Esophagus squamous epithelium (tissue), 4 donors: ENCODE measurements around the gene SEMA3F.

Experiments used
- CTCF ChIP-seq, 6 experiments: fragments of 450-650 bp in 4 of 6; fragments of 200-600 bp in 2 of 6; sonication (generic) in 2 of 6; IDR thresholded peaks; one replicate each; pipeline ENCODE4 v1.5.1; 2016 to 2019; ENCODE audit warnings: antibody characterized with exemption in 6 of 6, mild to moderate bottlenecking in 4 of 6, moderate library complexity in 4 of 6
- POLR2A ChIP-seq, 4 donors: fragments of 450-650 bp; IDR thresholded peaks; one replicate each; pipeline ENCODE4 v1.6.1; 2017; ENCODE audit warnings: antibody characterized with exemption in 4 of 4, mild to moderate bottlenecking in 4 of 4, moderate library complexity in 3 of 4

- TF ChIP-seq CTCF (IDR thresholded peaks at IDR 0.05) (no peak), POLR2A (IDR thresholded peaks at IDR 0.05) (no peak)
These were observed 10.9 kb downstream of the SEMA3F start for GRCh38 chr3:50165910-50166538.
